Endometrium (tissue), 2 donors: ENCODE data around the gene CMSS1.

ENCODE experiments used
- FAIRE-seq: peaks from 2 replicates; lab custom pipeline; 2012; peaks lifted over from hg19 to GRCh38; lab: Jason Lieb, UNC
- donor health status: control.
- donor health status: control.

CMSS1 gene

DNA sequence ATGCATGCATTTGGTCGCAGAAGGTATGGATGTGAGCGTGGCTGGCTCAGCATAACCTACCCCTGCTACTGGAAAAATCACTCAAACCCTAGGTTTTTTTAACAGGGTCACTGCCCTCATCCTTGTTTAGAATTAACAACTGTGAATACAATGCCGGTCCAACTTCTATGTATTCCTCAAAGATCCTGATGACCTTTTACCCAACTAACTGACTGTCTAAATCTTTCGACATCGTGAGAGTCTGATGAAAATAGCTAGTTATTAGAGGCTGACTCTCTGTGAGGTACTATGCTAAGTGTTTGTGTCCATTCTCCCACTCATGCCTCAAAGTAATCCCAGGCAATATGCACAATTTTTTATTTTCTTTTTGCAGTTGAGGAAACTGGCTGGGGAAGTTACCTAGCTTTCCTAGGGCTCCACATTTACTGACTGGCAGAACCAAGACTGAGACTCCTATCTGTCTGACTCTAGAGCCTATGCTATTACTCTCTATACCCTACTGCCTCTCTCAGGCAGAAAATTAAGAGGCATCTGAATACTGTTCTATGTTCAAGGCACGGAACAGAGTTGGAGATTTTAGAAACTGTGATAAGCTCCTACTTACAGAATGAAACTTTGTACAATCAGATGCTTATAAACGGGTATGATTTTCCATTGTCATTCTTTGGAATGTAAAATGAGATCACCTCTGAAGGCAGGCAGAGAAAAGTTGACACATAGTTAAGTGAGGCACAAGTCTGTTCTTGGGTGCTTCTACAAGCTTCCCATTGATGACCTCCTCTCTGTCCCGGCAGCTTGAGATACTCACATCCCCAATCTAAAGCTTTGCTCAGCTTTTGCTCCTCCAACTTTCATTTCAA, 240.3 kb downstream of the CMSS1 start:
- FAIRE-seq = no peak

DNA sequence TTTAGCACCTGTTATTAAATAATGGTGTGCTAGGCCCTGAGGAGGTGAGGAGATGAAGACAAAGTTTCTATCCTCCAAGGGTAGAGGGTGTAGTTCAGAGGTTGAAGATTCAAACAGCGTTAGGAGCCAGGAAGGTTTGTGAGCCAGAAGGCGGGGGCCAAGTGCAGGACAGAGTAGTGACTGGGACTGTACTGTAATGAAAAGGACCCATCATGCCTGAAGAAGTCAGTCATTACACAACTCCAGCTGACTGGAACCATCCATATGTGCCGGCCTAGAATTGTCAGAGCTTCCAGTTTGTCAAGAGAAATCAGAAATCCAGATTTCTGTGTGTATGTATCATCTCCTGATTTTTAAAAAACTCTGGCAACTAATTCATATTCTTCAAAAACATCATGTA, 241.8 kb downstream of the CMSS1 start:
- FAIRE-seq = no peak

DNA sequence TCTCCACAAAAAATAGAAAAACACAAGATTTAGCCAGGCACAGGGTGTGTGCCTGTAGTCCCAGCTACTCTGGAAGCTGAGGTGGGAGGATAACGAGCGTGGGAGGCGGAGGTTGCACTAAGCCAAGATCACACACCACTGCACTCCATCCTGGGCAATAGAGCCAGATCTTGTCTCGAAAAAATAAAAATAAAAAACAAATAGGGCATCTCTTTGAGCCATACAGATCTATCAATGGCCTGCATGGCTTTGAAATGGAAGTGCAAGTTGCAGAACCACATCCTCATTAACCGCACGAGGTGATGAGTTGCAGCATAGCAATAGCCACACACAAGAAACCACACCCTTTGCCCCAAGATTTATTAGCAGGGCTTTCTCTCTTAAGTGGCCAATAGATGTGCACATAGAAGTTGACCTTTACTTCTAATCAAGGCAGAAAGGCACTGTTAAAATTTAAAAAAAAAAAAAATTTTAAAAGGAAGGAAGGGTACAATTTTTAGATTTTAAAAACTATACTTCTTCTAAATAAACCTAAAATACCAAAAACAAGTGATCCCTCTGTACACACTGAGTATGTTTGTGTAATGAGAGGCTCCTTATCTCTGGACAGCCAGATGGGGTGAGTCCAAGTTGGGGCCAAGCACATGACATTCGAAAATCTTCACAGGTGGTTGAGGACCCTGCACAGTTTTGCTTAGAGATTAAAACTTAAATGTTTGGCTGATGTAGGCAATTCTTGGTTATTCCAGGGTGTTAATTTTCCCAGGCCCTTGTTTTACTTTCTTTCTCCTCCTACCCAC, 243.2 kb downstream of the CMSS1 start:
- FAIRE-seq = no peak

DNA sequence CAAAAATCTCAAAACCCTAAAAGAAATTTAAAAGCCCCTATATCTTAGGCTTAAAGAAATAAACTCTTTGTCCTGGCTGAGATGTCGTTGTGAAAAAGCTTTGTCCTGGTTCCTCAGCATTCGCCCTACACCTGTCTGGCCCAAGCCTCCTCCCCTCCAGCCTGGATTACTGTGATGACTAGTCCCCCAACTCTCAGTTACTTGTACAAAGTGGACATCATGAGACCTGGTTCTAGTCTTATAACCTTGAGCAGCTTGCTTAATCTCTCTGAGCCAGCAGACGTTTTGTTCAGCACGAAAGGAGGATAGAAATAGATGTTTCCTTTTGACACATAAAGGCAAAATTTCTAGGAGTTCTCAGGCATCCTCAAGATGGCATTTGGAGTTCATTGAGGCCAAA, 245.0 kb downstream of the CMSS1 start:
- no peak for FAIRE-seq

DNA sequence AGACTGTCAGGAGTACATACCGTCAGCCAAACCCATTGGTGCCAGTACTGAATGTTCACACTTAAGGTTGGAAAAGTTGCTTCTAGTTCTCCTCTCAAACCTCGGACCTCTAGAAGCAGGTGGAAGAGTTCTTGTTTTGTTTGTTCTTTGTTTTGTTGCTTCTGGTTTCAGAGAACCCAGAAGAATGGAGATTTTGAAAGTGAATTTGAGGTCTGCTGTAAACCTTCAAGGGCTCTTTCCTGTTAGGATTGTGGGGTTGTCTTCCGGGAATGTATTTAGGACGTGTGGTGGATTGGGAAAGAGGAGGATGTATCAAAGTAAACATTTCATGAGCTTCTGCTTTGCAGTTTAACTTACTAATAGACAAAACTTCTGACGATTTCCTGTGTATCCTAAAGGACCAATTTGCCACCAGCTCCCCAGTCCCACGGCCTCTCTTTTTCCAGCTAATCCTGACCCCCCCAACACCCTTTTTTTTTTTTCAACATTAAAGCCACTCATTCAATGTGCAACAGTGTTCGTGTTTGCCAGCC, 246.3 kb downstream of the CMSS1 start:
- FAIRE-seq = no peak

DNA sequence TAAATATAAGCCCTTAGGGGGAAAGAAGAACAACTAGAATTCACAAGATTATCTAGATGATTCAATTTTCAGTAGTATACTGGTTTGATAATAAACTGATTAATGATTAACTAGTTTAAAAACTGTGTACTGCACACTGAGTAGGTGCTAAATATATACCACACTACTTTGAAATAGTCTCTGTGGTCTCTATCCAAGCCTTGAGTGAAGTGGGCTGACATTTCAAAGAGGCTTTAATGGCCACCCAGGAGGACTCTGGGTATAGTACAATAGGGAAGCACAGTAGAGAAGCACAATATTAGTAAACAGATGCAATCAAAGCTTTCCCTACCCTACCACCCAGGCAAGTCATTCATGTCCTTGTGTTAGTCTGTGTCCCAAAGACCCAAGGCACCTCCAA, 249.9 kb downstream of the CMSS1 start:
- no peak for FAIRE-seq

DNA sequence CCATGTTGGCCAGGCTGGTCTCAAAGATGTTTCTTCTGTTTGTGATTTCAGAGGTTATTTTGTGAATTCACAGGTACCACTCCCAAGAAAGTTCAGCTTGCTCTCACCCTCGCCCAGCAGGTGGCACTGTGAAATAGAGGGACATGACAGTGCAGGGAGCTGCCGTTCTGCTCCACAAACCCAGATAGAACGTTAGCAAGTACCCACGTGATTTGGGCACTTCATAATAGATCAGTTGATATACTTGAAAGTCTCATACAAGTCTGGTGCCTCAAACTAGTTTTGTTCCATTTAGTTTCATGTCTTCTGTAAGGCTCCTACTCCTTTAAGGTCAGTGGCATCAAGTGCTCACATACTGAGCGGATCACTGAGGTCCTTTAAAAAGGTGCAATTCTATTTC, 251.2 kb downstream of the CMSS1 start:
- FAIRE-seq = no peak

DNA sequence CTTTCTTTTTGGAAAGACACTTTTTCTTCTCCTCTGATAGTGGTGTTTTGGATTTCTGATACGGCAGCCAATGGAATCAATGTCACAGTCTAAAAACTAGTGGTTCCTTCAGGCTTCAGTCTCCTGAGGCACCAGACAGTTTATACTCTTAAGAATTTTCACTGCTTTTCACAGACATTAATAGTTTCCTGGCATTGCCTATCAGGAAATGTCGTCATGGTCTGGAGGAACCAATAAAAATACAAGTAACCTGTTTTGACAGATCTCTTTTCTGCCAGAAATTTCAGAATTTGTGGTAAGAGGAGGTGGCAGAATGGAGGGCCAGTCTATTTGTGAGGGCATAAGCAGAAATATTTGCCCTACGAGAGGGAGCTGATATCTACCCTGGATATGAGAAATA, 251.8 kb downstream of the CMSS1 start:
- no peak for FAIRE-seq

DNA sequence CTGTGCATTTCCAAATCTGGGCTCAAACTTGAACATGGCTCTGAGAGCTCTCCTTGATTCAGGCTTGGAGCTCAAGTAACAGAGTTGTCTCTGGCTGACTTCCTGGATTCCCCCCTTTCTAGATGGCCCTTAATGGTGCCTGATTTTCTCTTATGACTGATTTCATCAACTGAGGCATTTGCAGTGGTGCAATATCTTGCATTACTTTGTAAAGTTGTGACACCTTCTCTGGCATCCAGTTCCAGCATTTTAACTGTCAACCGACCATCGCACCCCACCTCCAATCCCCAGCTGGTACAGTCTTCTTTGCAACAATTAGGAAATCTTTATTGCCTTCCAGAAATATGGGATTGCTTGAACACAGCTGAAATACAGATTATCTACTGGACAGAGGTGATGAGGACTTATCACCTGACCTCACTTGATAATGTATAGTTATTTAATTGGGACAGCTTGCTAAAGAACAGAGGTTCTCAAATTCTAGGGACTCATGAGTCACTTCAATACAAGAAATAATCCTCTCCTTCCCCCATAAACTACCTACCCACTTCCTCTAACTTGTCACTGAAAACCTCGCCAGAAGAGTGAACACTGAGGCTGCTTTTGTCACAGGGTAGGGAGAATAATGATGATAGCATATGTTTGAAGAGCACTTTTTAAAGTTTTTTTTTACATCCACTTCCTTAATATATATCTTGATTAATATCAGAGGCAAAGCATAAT, 254.8 kb downstream of the CMSS1 start:
- FAIRE-seq = no peak

DNA sequence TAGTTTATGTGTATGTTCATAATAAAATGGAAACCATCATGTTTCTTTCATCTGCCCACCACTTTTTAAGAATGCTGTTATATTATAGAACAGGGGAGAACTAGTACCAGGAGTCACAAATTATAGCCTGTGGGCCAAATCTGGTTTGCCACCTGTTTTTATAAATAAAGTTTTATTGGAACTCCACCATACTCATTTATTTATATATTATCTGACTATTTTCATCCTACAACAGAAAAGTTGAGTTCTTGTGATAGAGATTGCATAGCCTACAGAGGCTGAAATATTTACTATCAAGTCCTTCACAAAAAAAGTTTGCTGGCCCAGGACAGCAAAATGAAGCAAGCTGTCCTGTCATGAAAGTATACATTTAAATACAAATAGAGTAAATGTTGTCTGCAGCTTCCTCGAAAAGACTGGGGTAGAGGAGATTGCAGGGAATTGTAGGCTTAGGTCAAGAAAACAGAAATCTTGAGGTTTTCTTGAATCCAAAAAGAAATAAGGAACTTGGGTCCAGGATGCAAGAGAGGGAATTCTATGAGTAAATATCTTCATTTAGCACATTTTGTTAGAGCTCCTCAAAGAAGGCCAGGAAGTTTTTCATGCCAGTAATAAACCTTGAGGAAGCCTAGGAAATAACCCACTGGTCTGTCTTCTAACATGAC, 255.5 kb downstream of the CMSS1 start:
- FAIRE-seq = no peak

DNA sequence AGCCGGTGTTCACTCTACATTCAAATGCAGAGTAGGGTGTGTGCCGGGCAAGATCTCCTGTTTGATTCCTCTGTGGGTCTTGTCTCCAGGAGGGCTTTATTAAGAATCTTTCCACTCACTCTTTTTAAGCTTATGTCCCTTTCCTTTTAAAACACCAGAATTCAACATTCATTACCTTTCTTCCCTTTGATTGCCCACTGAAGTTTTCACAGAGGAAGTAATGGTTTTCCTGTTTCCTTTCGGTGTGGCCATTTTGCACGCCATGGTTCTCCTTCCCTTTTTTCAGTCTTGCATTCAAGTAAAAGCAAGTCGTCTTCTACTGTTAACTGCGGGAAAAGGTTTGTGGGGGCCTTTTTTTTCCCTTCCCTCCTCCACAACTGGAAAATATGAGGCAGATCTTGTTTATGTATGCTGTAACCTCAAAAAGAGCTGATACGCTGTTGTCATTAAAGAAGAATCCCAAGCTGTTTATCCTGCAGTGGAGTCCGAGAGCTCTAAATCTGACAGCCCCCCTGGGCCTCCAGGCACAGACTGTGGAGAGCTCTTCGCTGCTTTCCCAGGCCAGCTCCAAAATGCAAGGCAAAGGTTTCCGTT, 256.1 kb downstream of the CMSS1 start:
- FAIRE-seq = no peak

DNA sequence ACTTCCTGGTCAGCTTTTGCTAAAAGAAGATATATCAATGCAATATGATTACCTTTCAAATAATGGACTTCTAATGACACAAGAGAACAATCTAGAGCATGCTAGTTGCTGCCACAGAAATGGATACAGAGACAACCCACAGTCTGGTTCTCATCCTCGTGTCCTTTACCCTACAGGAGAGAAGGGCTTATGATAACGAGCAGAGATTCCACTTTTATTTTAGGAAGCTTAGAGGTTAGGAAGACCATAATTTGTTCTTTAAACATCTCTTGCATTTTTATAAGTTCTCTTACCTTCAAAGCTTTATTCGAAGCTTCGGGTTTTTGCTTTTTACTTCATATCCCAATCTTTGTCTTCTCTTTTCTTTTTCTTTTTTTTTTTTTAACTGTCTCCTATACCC, 257.5 kb downstream of the CMSS1 start:
- no peak for FAIRE-seq

DNA sequence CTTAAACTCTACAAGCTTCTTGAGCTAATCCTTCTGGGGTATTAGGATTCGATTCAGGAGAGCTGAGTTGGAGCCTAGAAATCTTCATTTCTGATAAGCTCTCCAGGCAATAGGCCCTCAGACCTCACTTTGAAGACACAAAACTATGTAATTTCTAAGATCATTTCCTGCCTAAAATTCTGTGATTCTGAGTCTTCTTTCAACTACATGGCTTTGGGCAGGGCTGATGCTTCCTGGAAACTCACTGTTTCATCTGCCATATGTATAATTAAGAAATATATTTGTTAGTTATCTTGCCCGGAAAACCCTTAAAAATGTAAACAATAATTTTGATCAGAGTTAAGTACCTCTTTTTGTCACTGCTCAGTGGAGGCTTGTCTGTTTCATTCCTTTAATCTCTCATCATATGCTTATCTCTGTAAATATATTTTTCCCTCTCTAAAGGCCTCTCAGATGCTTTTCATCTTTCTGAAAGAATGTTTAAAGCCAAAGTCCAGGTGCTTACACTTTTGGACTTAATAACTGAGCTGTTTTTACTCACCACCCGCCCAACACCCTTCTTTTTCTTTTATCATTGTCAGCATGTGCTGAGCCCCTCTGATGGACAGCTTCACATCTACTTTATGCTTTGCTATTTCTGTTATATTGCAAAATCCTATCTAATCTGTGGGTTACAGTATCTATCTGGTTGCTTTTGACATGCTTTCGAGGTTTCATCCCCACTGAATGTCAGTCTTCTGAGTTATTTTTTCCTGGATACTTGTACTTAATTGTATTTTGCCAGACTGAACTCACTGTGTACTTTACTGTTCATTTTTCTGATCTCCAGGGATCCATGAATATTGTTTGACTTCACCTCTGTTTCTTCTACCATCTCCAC, 258.4 kb downstream of the CMSS1 start:
- FAIRE-seq = no peak

DNA sequence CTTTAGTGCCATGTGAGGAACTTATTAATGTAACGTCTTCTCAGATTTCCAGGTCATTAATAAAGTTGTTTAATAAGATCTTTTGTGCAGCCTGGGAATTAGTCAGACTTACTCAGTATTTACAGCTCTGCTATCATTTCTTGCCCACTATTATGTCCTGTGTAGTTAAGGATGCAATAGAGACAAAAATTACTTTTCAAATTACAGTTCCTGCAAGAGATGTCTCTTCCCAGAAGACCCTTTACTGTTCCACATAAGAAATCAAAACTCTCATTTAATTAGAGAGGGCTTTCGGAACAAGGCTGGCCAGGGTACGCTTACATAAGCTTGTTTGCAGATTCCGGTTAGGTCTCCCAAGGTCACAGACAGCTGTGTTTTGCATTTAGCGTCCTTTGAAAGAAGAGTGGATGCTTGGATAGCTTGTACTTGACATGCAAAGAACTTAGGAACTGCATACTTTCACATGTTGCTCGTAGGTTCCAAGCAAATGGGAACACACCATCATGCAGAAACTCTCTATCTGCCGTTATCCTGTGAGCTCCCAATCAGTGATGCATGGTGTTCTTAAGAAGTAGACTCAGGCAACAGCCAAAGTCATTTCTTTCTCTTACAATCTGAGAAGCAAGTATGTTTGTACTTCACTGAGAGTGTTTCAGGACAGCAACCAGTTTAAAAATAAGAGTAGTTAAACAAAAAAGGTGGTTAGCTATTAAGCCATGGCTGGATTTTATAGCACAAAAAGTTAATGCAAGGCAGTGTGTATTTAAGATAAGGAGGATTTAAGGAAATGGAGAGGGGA, 259.3 kb downstream of the CMSS1 start:
- FAIRE-seq = no peak

DNA sequence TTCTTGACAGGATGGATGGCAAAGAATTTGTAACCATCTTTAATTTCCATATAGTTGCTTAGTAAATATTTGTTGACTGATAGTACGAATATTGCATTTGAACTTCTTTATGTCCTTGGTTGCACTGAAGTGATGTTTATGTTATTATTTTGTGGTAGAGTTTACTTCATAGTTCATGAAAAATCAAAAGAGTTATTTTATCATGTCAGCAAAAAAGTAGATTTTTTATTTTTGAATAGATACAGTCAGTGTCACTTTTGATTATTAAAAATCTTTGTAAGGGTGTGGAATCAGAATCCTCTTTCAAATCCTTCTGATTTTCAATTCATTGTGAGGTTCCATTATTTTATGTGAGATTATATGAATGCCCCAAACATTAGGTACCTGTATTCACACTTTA, 261.7 kb downstream of the CMSS1 start:
- no peak for FAIRE-seq

DNA sequence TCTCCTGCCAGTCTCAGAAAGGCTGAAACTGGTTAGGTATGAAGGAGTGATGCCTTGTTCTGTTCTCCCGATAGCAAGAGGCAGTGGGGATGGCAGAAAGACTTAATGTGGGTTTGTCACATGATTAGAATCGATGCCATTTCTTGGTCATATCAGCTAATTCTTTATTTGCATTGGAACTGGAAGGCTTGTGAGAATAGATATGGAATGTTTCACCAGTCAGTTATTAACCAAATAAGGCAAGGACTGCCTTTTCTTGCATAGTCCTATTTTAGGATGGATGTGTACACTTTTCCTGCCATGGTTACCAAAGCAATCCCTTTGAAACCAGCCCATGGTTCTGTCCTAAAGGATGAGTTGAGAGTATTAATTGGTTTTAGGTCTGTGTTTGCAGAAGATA, 262.9 kb downstream of the CMSS1 start:
- FAIRE-seq = no peak

DNA sequence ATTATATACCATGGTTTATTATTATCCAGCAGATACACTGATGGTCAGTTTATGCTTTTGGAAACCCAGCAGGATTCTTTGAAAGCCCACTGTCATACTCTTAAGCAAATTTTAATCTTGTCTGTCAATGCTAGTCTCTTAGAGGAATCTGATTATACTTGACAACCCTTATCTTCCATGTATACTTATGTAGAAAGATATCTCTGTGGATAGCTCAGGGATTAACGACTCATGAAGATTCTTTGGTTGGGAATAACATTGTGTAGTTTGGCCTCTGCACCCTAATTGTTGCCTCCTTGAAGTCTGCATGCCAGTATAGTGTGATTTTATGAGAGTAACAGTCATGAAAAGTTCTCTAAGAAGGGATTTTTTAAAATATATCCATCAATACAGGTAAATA, 263.6 kb downstream of the CMSS1 start:
- FAIRE-seq = no peak

DNA sequence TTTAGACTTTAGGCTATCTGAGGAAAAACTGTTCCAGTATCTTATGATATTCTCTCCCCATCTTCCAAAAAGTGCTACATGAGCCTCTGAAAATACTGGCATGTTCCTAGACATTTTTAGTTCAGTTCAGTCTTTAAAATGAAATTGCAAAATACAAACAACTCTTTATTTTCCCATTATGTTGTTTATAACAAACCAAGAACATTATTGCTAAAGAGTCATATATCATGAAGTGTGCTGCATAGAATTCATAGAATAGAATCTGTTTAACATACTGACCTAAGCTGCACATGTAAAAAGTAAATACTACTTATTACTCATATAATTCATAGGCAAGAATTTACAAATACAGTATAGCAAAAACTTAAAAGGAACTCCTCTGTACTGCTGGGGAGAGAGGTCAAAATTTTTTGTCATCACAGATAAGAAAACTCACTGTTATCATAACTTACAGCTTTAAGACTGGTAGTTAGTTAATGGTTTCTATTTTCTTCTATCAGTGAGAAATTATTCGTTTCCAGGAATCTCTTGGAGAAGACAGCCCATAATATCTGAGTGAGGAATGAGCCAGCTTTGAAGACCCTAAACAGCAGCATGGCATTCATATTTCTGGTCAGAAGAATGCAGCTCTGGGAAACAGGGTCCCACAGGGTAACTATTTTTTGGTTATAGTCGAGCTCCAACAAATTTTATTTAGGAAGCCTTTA, 264.5 kb downstream of the CMSS1 start:
- FAIRE-seq = no peak

DNA sequence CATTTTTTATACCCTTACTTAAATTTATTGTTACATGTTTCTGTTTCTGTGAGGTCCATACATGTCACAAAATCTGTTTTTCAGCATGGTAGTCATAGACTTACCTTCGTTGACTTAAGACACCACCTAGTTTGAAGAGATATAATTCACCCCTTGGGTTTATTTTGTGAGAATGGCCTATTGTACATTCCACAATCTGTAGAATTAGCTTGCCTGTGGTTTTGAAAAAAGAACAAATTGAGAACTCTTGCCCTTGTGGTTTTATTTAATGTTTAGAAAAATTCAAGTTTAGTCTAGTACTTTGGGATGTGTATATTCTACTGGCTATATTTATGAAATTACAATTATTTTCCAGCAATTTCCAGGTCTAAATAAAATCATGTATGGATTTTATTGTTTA, 265.1 kb downstream of the CMSS1 start:
- no peak for FAIRE-seq
